ENCODE data around the gene ATXN2L.

DNA sequence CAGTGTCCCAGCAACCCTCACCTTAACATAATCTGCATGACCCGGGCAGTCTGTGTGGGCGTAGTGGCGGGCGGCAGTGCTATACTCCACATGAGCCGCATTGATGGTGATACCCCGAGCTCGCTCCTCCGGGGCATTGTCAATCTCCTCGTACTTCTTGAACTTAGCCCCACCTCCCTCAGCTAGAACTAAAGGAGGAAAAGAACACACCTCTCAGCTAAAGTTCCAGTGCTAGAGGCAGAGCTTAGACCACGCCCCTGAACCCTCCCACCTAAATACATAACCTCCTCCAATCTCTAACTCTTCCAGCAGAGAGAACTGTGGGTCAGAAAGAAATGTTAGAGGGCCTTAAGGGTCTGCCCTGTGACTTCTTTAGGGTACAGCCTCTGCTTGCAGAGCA, 22.5 kb downstream of the ATXN2L start:
- TF ChIP-seq, protein P1, sequence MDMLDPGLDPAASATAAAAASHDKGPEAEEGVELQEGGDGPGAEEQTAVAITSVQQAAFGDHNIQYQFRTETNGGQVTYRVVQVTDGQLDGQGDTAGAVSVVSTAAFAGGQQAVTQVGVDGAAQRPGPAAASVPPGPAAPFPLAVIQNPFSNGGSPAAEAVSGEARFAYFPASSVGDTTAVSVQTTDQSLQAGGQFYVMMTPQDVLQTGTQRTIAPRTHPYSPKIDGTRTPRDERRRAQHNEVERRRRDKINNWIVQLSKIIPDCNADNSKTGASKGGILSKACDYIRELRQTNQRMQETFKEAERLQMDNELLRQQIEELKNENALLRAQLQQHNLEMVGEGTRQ (IDR thresholded peaks at IDR 0.05; ENCODE audit: borderline replicate concordance, low read depth, low read length), result no peak
- TF ChIP-seq, protein P2, sequence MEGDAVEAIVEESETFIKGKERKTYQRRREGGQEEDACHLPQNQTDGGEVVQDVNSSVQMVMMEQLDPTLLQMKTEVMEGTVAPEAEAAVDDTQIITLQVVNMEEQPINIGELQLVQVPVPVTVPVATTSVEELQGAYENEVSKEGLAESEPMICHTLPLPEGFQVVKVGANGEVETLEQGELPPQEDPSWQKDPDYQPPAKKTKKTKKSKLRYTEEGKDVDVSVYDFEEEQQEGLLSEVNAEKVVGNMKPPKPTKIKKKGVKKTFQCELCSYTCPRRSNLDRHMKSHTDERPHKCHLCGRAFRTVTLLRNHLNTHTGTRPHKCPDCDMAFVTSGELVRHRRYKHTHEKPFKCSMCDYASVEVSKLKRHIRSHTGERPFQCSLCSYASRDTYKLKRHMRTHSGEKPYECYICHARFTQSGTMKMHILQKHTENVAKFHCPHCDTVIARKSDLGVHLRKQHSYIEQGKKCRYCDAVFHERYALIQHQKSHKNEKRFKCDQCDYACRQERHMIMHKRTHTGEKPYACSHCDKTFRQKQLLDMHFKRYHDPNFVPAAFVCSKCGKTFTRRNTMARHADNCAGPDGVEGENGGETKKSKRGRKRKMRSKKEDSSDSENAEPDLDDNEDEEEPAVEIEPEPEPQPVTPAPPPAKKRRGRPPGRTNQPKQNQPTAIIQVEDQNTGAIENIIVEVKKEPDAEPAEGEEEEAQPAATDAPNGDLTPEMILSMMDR (IDR thresholded peaks at IDR 0.05), result no peak
- TF ChIP-seq RFX5 (IDR thresholded peaks at IDR 0.05; ENCODE audit: low read length), result no peak
